NCI-H1694 (cell line): ENCODE results near the gene ADA.
A peak's percentile ranks its signal among the peaks of the same experiment; 100 is the strongest.
"Not testable (repeated sequence)": the region's sequence is repeated elsewhere in the genome, so short reads cannot be mapped to it uniquely, and the experiment has no call there.

Experiments used
- DNase-seq: peaks from one replicate; lab custom pipeline; 2025; lab: John Stamatoyannopoulos, UW

The ADA gene

DNA sequence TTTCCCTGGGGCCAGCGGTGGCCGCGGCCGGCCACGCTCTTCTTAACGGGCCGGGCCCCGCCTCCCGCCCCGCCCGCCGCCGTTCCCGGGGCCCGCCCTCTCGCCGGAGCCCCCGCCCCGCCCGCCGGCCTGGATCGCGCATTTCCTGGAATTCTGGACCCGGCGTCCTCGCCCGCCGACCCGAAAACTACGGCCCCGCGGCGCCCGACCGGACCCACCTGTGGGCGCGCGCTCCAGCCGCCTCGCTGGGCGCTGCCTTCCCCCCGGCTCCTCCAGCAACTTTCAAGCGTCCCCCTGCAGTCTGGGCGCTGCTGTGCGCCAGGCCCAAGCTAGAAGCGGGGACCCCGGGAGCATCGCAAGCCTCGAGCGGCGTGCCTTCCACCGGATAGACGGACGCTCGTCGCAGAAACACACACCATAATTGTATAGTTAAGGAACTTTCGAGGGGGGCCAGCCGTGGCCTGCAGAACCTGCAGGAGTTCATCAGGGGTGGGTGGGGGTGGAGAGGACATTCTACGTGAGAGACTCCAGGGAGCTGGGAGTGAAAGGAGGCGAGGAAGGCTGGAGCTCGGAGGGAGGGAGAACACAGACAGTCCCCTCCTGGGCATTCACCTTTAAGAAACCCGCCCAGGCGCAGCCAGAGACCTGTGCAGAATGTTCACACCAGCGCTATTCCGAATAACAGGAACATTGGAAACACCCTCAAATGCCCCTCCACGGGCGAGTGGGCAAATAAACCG, at the start of gene ADA:
Gene ADA (minus strand): TSS at position 16 of the 740 bp plus-strand sequence. CDS start 92 bp downstream, outside the sequence.
- DNase-seq = no peak

- DNase-seq = no peak
Observed at GRCh38 chr20:44700306-44700705, 48.8 kb upstream of the ADA start.

- DNase-seq = no peak
Observed at GRCh38 chr20:44698351-44698750, 46.9 kb upstream of the ADA start.

DNA sequence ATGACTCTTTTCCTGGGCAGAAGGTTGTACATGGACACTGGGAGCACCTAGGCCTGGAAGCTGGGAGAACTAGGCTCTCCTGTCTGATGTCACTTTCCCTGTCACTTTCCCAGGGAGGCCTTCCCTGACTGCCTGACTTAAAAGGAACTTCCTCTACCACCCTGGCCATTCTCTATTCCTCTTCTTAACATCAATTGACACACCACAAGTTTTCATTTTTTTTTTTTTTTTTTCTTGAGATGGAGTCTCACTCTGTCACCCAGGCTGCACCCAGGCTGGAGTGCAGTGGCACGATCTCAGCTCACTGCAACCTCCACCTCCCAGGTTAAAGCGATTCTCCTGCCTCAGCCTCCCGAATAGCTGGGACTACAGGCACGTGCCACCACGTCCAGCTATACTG, 45.5 kb upstream of the ADA start:
- not testable (repeated sequence) for DNase-seq

- no peak for DNase-seq
Observed at GRCh38 chr20:44696315-44696714, 44.8 kb upstream of the ADA start.

- DNase-seq = no peak
Observed at GRCh38 chr20:44695674-44696300, 44.3 kb upstream of the ADA start.

GRCh38 chr20:44695295-44695673, 43.8 kb upstream of the ADA start:
- no peak for DNase-seq

DNA sequence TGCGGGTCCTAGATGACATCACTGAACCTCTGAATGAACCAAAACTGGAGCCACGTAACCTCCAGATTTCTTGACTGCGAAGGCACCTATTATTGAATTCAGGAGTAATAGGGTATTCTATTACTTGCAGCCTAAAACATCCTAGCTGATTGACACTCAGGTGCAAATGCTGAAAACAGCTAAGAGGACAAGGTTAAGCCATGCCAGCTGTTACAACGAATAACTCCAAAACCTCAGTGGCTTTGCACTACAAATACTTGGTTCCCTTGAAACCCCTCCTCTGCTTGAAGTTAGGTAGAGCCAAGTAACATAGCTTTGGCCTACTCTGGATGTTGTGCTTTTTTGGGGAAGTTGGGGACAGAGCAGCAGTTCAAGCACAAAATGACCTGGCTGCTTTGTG, 42.7 kb upstream of the ADA start:
- no peak for DNase-seq

DNA sequence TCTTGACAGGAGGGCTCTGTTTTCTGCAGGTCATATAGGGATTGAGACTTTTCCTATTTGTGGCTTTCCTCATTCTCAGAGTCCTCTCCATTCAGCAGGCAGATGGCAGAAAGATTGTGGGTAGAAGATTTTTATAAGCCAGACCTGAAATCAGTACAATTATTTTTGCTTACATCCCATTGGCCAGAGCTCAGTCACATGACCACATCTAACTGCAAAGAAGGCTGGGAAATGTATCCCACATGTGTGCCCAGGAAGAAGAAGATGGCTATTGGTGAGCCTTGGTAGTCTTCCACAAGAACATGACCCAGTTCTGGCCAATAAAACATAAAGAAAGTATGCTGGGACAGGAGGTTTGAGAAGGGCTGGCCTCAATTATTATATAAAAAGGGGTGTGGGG, 42.1 kb upstream of the ADA start:
- no peak for DNase-seq

DNA sequence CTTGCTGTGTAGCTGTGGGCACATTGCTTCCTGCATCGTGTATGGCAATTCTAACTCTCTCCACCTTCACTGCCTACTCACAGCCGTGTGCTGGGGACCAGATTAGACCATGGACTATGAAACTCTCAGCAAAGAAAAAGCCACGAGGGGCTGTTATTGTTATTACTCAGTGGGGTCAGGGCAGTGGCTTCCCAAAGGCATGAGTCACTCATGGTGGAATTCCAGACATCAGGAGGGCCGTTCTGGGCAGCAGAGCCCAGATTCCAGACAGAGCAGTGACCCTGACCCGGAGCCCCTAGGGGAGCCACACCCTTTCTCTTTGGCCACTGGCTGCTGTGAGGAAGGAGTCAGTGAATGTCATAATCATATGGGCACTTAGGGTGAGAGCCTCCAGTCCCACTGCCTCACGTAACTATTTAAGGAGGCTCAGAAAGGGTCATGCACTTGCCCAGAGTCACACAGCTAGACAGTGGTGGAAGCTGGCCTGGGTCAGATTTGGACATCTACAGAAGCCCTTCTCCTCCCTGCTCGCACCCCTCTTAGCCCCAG, 41.5 kb upstream of the ADA start:
- no peak for DNase-seq

DNA sequence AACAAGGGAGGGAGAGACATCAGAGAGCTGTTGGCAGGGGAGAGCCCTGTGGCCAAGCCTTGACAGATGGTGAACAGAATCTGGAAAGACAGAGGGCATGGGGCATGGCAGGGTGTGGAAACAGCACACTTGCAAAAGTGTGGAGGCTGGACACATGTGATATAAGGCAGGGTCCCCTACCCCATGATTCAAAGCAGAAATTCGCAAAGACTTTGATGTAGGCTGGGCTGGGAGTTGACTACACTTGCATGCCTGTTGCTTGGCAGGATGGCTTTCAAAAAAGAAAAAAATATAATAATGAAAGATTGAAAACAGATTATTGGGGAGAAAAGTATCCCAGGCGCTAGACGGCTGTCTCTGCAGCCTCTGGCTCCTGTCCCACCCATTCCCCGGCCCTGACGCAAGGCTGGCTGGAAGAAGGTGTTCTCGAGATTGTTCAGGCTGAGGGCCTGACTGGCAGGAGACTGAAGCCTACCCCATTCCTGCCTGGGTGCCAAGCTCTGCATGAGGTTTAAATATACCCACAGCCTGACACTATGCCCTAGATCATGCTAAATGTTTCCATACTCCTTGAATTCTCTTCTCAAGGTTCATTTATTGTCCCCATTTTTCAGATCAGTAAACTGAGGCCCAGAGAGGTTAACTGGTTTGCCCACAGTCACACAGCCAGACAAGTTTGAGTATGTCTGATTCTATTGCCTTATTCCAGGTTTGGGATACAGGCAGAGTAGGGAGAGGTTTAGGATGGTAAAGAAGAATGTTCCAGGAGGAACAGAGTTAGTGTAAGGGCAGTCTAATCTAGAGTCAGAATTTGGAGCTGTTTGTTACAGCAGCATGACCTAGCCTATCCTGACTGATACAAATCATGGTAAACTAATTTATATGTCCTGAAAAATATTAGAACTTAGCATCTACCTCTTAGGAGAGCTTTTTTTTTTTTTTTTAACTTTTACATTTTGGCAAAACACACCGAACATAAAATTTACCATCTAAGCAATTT, 40.2 kb upstream of the ADA start:
- DNase-seq = no peak

- DNase-seq = no peak
Observed at GRCh38 chr20:44690781-44691423, 39.4 kb upstream of the ADA start.

- no peak for DNase-seq
Observed at GRCh38 chr20:44689809-44690208, 38.3 kb upstream of the ADA start.

DNA sequence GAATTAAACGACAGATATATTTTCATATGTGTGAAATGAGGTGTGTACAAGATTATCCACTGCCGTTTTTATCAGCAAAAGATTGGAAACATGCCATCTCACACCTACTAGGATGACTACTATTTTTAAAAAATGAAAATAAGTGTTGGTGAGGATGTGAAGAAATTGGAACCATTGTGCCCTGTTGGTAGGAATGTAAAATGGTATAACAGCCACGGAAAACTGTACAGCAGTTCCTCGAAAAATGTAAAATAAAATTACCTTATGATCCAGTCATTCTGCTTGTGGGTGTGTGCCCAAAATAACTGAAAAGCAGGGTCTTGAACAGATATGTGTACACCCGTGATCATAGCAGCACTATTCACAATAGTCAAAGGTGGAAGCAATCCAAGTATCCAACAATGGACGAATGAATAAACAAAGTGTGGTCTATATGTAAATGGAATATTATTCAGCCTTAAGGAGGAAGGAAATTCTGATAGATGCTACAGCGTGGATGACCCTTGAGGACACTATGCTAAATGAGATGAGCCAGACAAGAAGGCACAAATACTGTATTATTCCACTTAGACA, 36.6 kb upstream of the ADA start:
- no peak for DNase-seq

DNA sequence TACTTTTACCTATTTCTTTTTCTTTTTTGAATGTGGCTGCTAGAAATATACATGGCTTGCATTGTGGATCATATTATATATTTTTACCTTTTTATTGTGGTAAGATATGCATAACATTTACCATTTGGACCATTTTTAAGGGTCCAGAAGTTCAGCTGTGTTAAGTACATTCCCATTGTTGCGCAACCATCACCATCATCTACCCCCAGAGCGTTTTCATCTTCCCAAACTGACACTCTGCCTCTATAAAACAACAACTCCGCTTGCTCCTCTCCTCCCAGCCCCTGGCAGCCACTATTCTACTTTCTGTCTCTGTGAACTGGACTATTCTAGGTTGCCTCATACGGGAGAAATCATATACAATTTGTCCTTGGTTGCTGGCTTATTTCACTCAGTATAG, 35.4 kb upstream of the ADA start:
- no peak for DNase-seq

- no peak for DNase-seq
Observed at GRCh38 chr20:44684047-44684967, 32.8 kb upstream of the ADA start.

DNA sequence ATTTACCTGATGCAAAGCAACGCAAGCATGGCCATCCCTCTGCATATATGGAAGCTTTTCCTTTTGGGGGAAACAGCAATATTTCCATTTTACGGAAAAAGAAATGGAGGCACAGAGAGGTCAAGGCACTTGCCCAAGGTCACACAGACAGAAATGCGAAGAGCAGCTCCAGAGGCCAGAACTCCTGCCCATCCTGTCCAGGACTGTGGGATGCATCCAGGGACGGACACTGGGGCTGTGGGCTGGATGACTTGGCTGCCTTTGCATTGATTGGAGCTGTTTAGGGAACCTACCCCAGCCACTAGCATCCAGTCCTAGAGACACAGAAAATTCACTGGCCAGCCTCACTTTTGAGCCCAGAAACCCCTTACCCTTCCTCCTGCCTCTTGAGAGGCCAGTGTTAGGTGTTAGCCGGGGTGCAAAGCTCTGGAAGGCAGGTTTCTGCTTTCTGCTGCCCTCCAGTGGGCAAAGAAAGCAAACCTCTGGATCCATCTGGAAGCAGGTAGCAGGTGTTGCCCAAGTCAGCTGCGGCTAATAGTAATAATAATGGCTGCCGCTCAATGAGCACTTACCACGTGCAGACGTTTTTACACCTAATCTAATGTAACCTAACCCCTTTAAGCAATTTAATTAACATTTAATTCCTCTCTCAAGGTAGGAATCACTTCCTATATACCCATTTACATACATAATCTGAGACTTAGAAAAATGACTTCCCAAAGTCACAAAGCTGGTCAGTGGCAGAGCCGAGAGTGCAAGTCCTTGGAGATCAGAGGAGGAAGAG, 32.0 kb upstream of the ADA start:
- peak; percentile 39 for DNase-seq

- DNase-seq = no peak
Observed at GRCh38 chr20:44681796-44682566, 30.5 kb upstream of the ADA start.
